Hepatocyte (in vitro differentiated cells): ENCODE results near the gene FAM53C. TPM values are rescaled to one million over a fixed set of nuclear protein-coding genes. Genes with fewer than 3 reads are reported as not detected.

Experiments
- DNase-seq: peaks from one replicate; pipeline ENCODE4 v3.0.0-alpha.2; 2016; ENCODE audit warnings: low spot score
- H2AFZ ChIP-seq: fragments of 200-600 bp; sonication (generic); 2 replicates; pipeline ENCODE4 v1.6.0; 2016; ENCODE audit warnings: antibody characterized with exemption, mild to moderate bottlenecking
- H3K27ac ChIP-seq: fragments of 200-600 bp; sonication (generic); 2 replicates; pipeline ENCODE4 v1.5.1; 2016; ENCODE audit warnings: mild to moderate bottlenecking
- H3K27me3 ChIP-seq: fragments of 200-600 bp; sonication (generic); 2 replicates; pipeline ENCODE4 v1.6.1; 2016
- H3K36me3 ChIP-seq: fragments of 200-600 bp; sonication (generic); replicated peaks from 2 replicates; pipeline ENCODE4 v1.5.1; 2016; ENCODE audit warnings: low read depth; ENCODE audit not compliant: insufficient read depth
- H3K4me1 ChIP-seq: fragments of 200-600 bp; sonication (generic); 2 replicates; pipeline ENCODE4 v1.5.1; 2016; ENCODE audit warnings: mild to moderate bottlenecking, moderate library complexity; ENCODE audit not compliant: insufficient read depth
- H3K4me2 ChIP-seq: fragments of 200-600 bp; sonication (generic); 2 replicates; pipeline ENCODE4 v1.6.0; 2016
- H3K4me3 ChIP-seq: fragments of 200-600 bp; sonication (generic); 2 replicates; pipeline ENCODE4 v1.5.1; 2016; ENCODE audit warnings: mild to moderate bottlenecking
- H3K79me2 ChIP-seq: fragments of 200-600 bp; sonication (generic); 2 replicates; pipeline ENCODE4 v1.6.0; 2017; ENCODE audit warnings: mild to moderate bottlenecking
- H3K9me2 ChIP-seq: fragments of 200-600 bp; sonication (generic); replicated peaks from 2 replicates; pipeline ENCODE4 v1.6.0; 2017; ENCODE audit warnings: mild to moderate bottlenecking; ENCODE audit not compliant: insufficient read depth
- H3K9me3 ChIP-seq: fragments of 200-600 bp; sonication (generic); 2 replicates; pipeline ENCODE4 v1.5.1; 2016; ENCODE audit warnings: low read depth, mild to moderate bottlenecking
- H4K20me1 ChIP-seq: fragments of 200-600 bp; sonication (generic); 2 replicates; pipeline ENCODE4 v1.6.0; 2016; ENCODE audit warnings: mild to moderate bottlenecking; ENCODE audit not compliant: insufficient read depth, poor library complexity, severe bottlenecking
- EZH2 ChIP-seq: fragments of 200-600 bp; sonication (generic); IDR thresholded peaks from 2 replicates; pipeline ENCODE4 v1.6.1; 2016; ENCODE audit warnings: antibody characterized with exemption, mild to moderate bottlenecking, borderline replicate concordance
- EZH2phosphoT487 ChIP-seq: fragments of 200-600 bp; sonication (generic); IDR thresholded peaks from one replicate; pipeline ENCODE4 v1.6.1; 2018; ENCODE audit warnings: antibody characterized with exemption, mild to moderate bottlenecking, low read depth, moderate library complexity; ENCODE audit not compliant: unreplicated experiment, severe bottlenecking
- WGBS: methylation state at CpG from one replicate; pipeline ENCODE4 v1.1.6; 2016; ENCODE audit warnings: low lambda C conversion rate; ENCODE audit errors: missing lambda C conversion rate; 5-methylcytosine and 5-hydroxymethylcytosine counted together
- polyA plus RNA-seq: library from polyadenylated mRNA; unstranded; fragments of >200 nt; fragmentation: Nextera tagmentation; extraction: Ambion mirVana; gene quantifications from 2 replicates; pipeline ENCODE4 v1.2.1, GENCODE V29; 2016
- total RNA-seq: library from RNA; depleted of rRNA; stranded (reverse); fragments of >200 nt; gene quantifications from 2 replicates; pipeline ENCODE4 v1.2.3, GENCODE V29; 2014
- TF ChIP-seq, protein P1 (sequence below): fragments of 200-600 bp; sonication (generic); IDR thresholded peaks from 2 replicates; pipeline ENCODE4 v1.5.1; 2016; ENCODE audit warnings: antibody characterized with exemption, mild to moderate bottlenecking; ENCODE audit not compliant: poor library complexity

Gene FAM53C
- total and polyA plus RNA-seq, 2 experiments from 2014 or later, result 27.4 to 33.6 TPM

DNA sequence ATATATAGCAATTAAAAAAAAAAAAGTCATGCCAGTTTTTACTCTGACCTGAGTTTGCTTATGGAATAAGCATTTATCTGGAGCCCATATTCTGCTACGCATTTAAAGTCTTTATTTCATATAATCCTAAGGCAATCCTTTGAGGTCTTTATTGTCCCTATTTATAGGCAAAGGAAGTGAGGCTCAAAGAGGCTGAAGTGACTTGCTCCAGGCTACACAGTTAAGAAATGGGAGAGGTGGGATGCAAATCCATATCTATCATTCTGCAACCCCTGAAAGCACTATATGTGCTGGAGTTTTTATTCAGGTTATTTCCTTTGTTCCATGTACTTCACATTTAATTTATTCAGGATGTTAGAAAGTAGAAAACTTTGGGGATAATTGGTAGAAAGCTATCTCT is 26.5 kb downstream of the FAM53C start:
- TF ChIP-seq EZH2, result no peak
- TF ChIP-seq, protein P1, sequence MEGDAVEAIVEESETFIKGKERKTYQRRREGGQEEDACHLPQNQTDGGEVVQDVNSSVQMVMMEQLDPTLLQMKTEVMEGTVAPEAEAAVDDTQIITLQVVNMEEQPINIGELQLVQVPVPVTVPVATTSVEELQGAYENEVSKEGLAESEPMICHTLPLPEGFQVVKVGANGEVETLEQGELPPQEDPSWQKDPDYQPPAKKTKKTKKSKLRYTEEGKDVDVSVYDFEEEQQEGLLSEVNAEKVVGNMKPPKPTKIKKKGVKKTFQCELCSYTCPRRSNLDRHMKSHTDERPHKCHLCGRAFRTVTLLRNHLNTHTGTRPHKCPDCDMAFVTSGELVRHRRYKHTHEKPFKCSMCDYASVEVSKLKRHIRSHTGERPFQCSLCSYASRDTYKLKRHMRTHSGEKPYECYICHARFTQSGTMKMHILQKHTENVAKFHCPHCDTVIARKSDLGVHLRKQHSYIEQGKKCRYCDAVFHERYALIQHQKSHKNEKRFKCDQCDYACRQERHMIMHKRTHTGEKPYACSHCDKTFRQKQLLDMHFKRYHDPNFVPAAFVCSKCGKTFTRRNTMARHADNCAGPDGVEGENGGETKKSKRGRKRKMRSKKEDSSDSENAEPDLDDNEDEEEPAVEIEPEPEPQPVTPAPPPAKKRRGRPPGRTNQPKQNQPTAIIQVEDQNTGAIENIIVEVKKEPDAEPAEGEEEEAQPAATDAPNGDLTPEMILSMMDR, result no peak
- TF ChIP-seq EZH2phosphoT487, result no peak
- H3K4me3 ChIP-seq, result no peak overlapping the region
- no peaks in the 10 kb centered on the region for H3K9me3 ChIP-seq
- peaks cover 100% of the 10 kb centered on the region for H3K79me2 ChIP-seq
- no peak for DNase-seq
- H4K20me1 ChIP-seq, result peaks cover 94% of the 10 kb centered on the region
- WGBS, result 77% methylated on average over 1 of the region's 1 CpG
- no peaks in the 10 kb centered on the region for H3K27me3 ChIP-seq
- H3K9me2 ChIP-seq, result no peaks in the 10 kb centered on the region
- H3K36me3 ChIP-seq, result no peaks in the 10 kb centered on the region
- no peaks in the 10 kb centered on the region for H3K4me1 ChIP-seq
- H3K27ac ChIP-seq, result no peak overlapping the region
- H3K4me2 ChIP-seq, result no peak overlapping the region
- H2AFZ ChIP-seq, result no peak overlapping the region

DNA sequence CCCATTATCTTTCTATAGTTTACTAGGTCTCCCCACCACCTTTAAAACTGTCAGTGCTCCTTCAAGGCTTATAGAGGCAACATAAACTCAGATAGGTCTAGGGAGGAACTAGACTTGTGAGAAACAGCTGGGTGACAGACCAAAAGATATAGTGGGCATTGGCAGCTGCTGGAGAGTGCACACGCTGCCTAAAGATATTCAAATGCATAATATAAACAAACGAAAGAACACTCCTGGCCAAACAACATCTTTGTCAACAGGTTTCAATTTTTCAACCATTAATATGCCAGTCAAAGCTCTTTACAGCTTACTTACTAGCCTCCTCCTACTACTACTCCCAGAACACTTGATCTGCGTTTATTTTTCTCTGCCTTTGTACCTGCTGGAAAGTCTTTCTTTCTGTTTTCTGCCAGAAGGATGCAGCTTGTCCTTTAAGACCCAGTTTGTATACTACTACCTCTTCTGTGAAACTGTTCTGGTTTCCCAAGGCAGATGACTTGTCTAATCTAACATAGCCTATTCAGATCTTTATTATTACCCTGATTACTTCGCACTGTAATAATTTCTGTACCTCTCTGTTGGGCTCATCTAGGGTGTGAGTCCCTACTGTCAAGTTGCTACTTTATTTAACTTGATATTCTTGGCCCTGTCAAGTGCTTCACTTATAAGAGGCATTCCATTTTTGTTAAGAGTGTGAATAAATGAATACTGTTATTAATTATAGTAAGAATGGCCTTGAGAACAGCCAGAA is 28.7 kb downstream of the FAM53C start:
- Histone ChIP-seq H2AFZ (no peak overlapping the region), H3K4me3 (no peak overlapping the region), H3K4me2 (peak overlapping the region; percentile 34), H3K4me1 (no peaks in the 10 kb centered on the region), H3K9me2 (no peaks in the 10 kb centered on the region), H3K27ac (no peak overlapping the region), H3K9me3 (no peaks in the 10 kb centered on the region), H3K79me2 (peaks cover 100% of the 10 kb centered on the region), H3K27me3 (no peaks in the 10 kb centered on the region), H3K36me3 (no peaks in the 10 kb centered on the region), H4K20me1 (peaks cover 88% of the 10 kb centered on the region)
- DNase-seq, result no peak
- no peak for TF ChIP-seq EZH2
- no peak for TF ChIP-seq EZH2phosphoT487
- TF ChIP-seq, protein P1, result no peak
- 59% methylated on average over 4 of the region's 4 CpGs for WGBS

DNA sequence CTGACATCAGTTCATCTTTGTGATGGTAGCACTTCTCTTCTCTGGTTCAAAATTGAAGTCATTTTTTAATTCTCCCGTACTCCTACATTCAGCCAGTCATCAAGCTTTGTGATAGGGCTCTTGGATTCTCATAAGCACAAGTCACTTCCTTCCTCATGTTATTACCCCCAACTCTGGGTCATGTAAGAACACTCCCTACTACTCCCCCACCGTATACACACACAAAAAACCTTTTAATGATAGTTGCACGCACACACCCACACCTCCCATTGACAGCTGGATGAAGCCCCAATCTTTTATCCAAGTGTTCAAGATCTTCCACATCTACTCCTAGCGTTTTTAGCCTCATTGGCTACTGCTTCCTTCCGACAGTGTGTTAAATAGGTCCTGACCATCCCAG is 31.2 kb downstream of the FAM53C start:
- no peak overlapping the region for H3K4me2 ChIP-seq
- no peaks in the 10 kb centered on the region for H3K9me3 ChIP-seq
- no peak for DNase-seq
- peaks cover 98% of the 10 kb centered on the region for H3K79me2 ChIP-seq
- WGBS, result 88% methylated on average over 5 of the region's 5 CpGs
- H3K9me2 ChIP-seq, result no peaks in the 10 kb centered on the region
- no peaks in the 10 kb centered on the region for H3K4me1 ChIP-seq
- no peaks in the 10 kb centered on the region for H3K27me3 ChIP-seq
- H4K20me1 ChIP-seq, result peaks cover 68% of the 10 kb centered on the region
- H3K4me3 ChIP-seq, result no peak overlapping the region
- H2AFZ ChIP-seq, result no peak overlapping the region
- TF ChIP-seq EZH2phosphoT487 (no peak), EZH2 (no peak)
- TF ChIP-seq, protein P1, result no peak
- no peak overlapping the region for H3K27ac ChIP-seq
- H3K36me3 ChIP-seq, result no peaks in the 10 kb centered on the region
